OCI-LY1 (cell line): ENCODE measurements around the gene AMY2A.
"Not testable (repeated sequence)": the region's sequence is repeated elsewhere in the genome, so short reads cannot be mapped to it uniquely, and the experiment has no call there.

Experiments
- CTCF ChIP-seq: fragments of 200-600 bp; sonication (generic), shearing (Covaris generic); IDR thresholded peaks from 2 replicates; pipeline ENCODE4 v1.5.1; 2017; ENCODE audit warnings: mild to moderate bottlenecking, antibody characterized with exemption, low read length, moderate library complexity, mixed read lengths
- EZH2 ChIP-seq: fragments of 200-600 bp; sonication (generic), shearing (Covaris generic); IDR thresholded peaks from 2 replicates; pipeline ENCODE4 v1.8.0; 2017; ENCODE audit warnings: borderline replicate concordance, mixed run types, mild to moderate bottlenecking, antibody characterized with exemption, low read length, moderate library complexity, mixed read lengths

- not testable (repeated sequence) for TF ChIP-seq CTCF, EZH2
These were observed 40.4 kb upstream of the AMY2A start for GRCh38 chr1:103576784-103577183.
